ENCODE measurements around the gene CCDC70. TPM values are rescaled to one million over a fixed set of nuclear protein-coding genes. Genes with fewer than 3 reads are reported as not detected.

Gene CCDC70
- total RNA-seq, 1 donor from 2014 or later = not detected

DNA sequence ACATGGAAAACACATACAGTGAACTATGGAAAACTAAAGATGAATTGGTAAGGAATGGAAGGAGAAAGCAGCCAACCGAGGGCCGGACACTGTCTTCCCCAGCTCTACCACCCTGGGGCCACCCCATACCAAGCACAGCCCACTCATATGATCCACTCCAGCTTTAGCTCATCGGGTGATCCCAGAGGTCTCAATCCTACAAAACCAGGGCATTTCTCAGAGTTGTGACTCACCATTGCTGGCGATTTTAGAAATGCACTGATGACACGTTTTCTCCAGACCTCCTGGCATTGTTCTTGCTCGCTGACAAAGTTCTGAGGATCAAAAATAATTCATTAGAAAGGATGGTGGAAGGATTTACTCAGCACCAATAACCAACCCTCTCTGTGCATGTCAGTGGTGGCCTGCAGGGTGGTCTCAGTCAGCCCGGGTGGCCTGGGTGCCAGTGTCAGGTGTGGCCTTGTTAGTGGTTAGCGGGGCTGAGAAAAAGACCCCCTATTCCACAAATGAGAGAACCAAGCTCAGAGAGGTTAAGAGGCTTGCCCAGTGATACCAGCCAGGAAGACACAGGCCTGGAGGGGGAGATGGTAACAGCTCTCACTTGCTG lies 23.4 kb upstream of the CCDC70 start:
- H3K4me3 ChIP-seq = no peak overlapping the region
- no peaks in the 10 kb centered on the region for H3K9me3 ChIP-seq
- TF ChIP-seq, protein P1, sequence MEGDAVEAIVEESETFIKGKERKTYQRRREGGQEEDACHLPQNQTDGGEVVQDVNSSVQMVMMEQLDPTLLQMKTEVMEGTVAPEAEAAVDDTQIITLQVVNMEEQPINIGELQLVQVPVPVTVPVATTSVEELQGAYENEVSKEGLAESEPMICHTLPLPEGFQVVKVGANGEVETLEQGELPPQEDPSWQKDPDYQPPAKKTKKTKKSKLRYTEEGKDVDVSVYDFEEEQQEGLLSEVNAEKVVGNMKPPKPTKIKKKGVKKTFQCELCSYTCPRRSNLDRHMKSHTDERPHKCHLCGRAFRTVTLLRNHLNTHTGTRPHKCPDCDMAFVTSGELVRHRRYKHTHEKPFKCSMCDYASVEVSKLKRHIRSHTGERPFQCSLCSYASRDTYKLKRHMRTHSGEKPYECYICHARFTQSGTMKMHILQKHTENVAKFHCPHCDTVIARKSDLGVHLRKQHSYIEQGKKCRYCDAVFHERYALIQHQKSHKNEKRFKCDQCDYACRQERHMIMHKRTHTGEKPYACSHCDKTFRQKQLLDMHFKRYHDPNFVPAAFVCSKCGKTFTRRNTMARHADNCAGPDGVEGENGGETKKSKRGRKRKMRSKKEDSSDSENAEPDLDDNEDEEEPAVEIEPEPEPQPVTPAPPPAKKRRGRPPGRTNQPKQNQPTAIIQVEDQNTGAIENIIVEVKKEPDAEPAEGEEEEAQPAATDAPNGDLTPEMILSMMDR (IDR thresholded peaks at IDR 0.05) = no peak
- no peak overlapping the region for H3K27ac ChIP-seq
- H3K36me3 ChIP-seq = no peaks in the 10 kb centered on the region
- intact Hi-C loops (cut with DNase I) = no loop called here
- no peak for ATAC-seq
- no peaks in the 10 kb centered on the region for H3K4me1 ChIP-seq
- H3K27me3 ChIP-seq = no peaks in the 10 kb centered on the region
- DNase-seq = no peak

DNA sequence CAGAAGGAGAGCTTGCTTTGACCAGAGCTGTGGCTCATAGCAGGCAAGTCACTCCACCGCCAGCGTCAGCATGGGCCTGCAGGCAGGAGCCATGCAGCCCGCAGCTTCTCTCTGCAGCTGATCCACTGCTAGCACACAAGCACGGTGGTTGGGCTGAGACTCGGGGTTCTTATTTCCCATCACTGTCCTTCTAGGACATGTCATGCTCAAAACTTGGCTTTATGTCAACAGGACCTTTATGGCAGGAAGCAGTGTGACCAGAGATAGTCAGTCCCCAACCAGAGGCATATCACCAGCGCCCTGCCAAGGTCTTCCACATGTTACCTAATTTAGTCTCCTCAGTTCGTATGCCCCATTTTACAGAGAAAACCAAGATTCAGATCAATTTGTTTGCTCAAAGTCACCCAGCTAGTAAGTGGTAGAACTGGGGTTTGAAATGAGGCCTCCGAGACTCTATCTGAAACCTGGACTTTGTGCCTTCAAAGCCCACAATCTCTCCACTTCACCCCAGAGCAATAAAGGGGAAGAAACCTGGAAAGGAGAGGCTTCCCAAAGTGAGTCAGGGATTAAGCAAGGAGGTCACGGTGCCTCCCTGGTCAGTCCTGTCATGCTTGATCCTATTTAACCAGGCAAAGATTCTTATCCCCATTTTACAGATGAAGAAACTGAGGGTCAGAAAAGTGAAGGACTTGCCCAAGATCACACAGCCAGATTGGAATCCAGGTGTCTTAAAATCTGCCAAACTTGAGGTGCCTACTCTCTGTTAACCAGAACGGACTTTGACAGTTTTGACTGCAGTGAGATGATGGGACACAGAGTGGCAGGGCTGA lies 21.8 kb upstream of the CCDC70 start:
- ATAC-seq = no peak
- no peak for DNase-seq

DNA sequence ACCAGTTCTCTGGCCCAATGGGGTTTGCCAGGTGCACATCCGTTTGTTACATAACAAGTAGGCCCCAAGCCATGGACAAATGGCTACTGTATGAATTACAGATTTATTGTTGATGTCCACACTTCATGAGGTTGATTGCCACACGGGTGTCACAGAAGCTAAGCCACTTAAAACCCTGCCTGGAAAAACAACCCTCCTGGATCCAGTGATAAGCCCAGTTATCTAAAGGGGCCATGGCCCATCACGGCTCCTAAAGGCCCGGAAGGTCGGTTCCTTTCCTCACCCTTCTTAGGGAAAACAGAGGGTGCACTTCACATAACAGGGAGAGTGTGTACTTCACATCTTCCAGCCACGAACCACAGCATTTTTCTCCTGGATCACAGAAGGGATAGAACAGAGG lies 20.9 kb upstream of the CCDC70 start:
- H3K27ac ChIP-seq = no peak overlapping the region
- intact Hi-C loops (cut with DNase I) = no loop called here
- H3K4me1 ChIP-seq = peaks cover 6% of the 10 kb centered on the region
- H3K36me3 ChIP-seq = no peaks in the 10 kb centered on the region
- TF ChIP-seq, protein P1 (IDR thresholded peaks at IDR 0.05) = no peak
- no peak for DNase-seq
- H3K9me3 ChIP-seq = no peaks in the 10 kb centered on the region
- H3K4me3 ChIP-seq = no peak overlapping the region
- H3K27me3 ChIP-seq = no peaks in the 10 kb centered on the region
- no peak for ATAC-seq

More for the DNA sequence above, 21.8 kb upstream of the CCDC70 start:
- H3K27me3 ChIP-seq = no peaks in the 10 kb centered on the region
- H3K36me3 ChIP-seq = no peaks in the 10 kb centered on the region
- TF ChIP-seq, protein P1 (IDR thresholded peaks at IDR 0.05) = no peak
- H3K4me3 ChIP-seq = no peak overlapping the region
- no peaks in the 10 kb centered on the region for H3K9me3 ChIP-seq
- no peak overlapping the region for H3K27ac ChIP-seq
- peaks cover under 1% of the 10 kb centered on the region for H3K4me1 ChIP-seq
- intact Hi-C loops (cut with DNase I) = no loop called here

DNA sequence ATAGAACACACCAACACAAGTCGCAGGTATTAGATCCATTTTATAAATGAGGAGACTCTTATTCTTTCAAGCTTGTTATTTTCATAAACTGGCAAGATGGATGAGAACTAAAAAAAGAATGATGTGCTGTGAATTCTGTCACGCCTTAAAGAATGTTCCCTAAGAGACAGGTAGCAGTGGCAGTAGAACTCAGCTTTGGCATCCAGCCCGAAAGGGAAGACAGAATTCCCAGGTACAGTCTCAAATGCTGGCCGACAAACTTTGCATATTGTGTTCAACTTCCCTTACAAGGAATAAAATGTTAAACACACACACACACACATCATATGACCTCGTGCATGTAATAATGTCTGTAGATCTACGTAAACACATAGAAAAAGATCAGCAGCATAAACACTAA lies 20.0 kb upstream of the CCDC70 start:
- H3K27me3 ChIP-seq = no peaks in the 10 kb centered on the region
- intact Hi-C loops (cut with DNase I) = no loop called here
- H3K36me3 ChIP-seq = no peaks in the 10 kb centered on the region
- no peak overlapping the region for H3K4me3 ChIP-seq
- TF ChIP-seq, protein P1 (IDR thresholded peaks at IDR 0.05) = no peak
- no peak overlapping the region for H3K27ac ChIP-seq
- no peak for DNase-seq
- ATAC-seq = no peak
- peaks cover 6% of the 10 kb centered on the region for H3K4me1 ChIP-seq
- H3K9me3 ChIP-seq = no peaks in the 10 kb centered on the region

DNA sequence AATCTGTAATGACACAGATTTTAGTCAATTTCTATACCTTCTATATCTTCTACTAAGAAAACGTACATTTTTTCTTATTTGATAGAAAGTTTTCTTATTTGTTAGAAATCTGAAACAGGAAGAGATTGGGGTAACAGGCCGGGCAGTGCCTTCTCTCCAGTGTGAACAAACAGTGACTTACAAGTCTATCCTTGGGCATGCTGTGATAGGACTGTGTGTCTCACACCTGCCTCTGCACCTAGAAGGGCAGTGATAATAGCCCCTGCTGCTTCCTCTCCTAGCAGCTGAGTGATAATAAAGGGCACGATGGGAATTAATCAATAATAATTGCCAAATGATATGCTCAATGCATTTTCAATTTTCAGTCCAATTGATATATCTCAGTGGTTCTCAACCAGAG lies 18.2 kb upstream of the CCDC70 start:
- H3K27me3 ChIP-seq = no peaks in the 10 kb centered on the region
- no peaks in the 10 kb centered on the region for H3K9me3 ChIP-seq
- no peaks in the 10 kb centered on the region for H3K36me3 ChIP-seq
- H3K4me3 ChIP-seq = no peak overlapping the region
- H3K27ac ChIP-seq = no peak overlapping the region
- TF ChIP-seq, protein P1 (IDR thresholded peaks at IDR 0.05) = no peak
- intact Hi-C loops (cut with DNase I) = no loop called here
- ATAC-seq = no peak
- no peak for DNase-seq
- H3K4me1 ChIP-seq = peaks cover 6% of the 10 kb centered on the region

All from upper lobe of right lung (tissue), 1 donor.